HepG2 (cell line): Measurements from ENCODE around the gene SLC6A17. TPM values are rescaled to one million over a fixed set of nuclear protein-coding genes. Genes with fewer than 3 reads are reported as not detected.

Experiments
- ATAC-seq: fragments of 200-7000 bp; cut with Tn5 transposase; 3 replicates; pipeline ENCODE4 v1.9.1; 2020; ENCODE audit warnings: mild to moderate bottlenecking, moderate library complexity
- BruUV-seq: library from RNA; stranded (reverse); fragments of 400-500 nt; replicated peaks from 2 replicates; lab custom pipeline; 2021; lab: Mats Ljungman, UMichigan
- CTCF ChIA-PET: fragments of 300-600 bp; formaldehyde crosslinking; extraction: SDS; loops from one replicate; lab custom pipeline; 2021; ENCODE audit warnings: low total read pairs, inconsistent platforms, low intra/inter-chr PET ratio; lab: Yijun Ruan, JAX
- POLR2A ChIA-PET: fragments of 350-600 bp; sonication (Branson Sonifier 250); formaldehyde crosslinking; loops from one replicate; lab custom pipeline; 2020; ENCODE audit warnings: antibody characterized with exemption, inconsistent platforms; lab: Yijun Ruan, JAX
- DNase-seq: peaks from one replicate; pipeline ENCODE4 v3.0.0-alpha.2; 2015; ENCODE audit warnings: low spot score
- FAIRE-seq: peaks from 3 replicates; lab custom pipeline; 2011; peaks lifted over from hg19 to GRCh38; lab: Jason Lieb, UNC
- H2AFZ ChIP-seq: one replicate; pipeline ENCODE4 v1.6.1; 2011; ENCODE audit warnings: low read length, inconsistent platforms
- H3K27ac ChIP-seq: fragments of 300-600 bp; 3 replicates; pipeline ENCODE4 v1.8.0; 2011; ENCODE audit warnings: mixed run types, mild to moderate bottlenecking, mixed read lengths, low read length, inconsistent platforms; ENCODE audit not compliant: insufficient read depth; ENCODE audit errors: extremely low read length
- H3K27me3 ChIP-seq, 2 experiments: fragments of 200-600 bp in 1 of 2; 2 replicates in 1 of 2; 3 replicates in 1 of 2; pipeline versions ENCODE4 v1.6.0 to v1.8.0; 2011; ENCODE audit warnings: low read length in 2 of 2, mild to moderate bottlenecking in 2 of 2, moderate library complexity in 2 of 2, inconsistent platforms in 1 of 2; ENCODE audit not compliant: insufficient read depth in 2 of 2, control insufficient read depth in 1 of 2
- H3K36me3 ChIP-seq, 2 experiments: fragments of 200-600 bp in 1 of 2; replicated peaks in 1 of 2; 2 replicates in 1 of 2; 3 replicates in 1 of 2; pipeline versions ENCODE4 v1.5.1 to v1.8.0; 2011; ENCODE audit warnings: low read length in 2 of 2, inconsistent platforms in 1 of 2; ENCODE audit not compliant: insufficient read depth in 2 of 2, control insufficient read depth in 1 of 2
- H3K4me1 ChIP-seq: 2 replicates; pipeline ENCODE4 v1.5.1; 2012; ENCODE audit warnings: low read length, inconsistent platforms; ENCODE audit not compliant: insufficient read depth
- H3K4me2 ChIP-seq: 2 replicates; pipeline ENCODE4 v1.6.0; 2011; ENCODE audit warnings: low read depth, low read length, inconsistent platforms
- H3K4me3 ChIP-seq, 3 experiments: fragments of 200-600 bp in 1 of 3; sonication (generic), shearing (Covaris generic) in 1 of 3; replicated peaks in 1 of 3; 2 replicates each; pipeline ENCODE4 v1.5.1; 2011 to 2016; ENCODE audit warnings: low read length in 3 of 3, inconsistent platforms in 2 of 3, low read depth in 2 of 3, mild to moderate bottlenecking in 2 of 3, control low read depth in 1 of 3, mixed read lengths in 1 of 3; ENCODE audit not compliant: insufficient read depth in 1 of 3
- H3K79me2 ChIP-seq: one replicate; pipeline ENCODE4 v1.6.1; 2011; ENCODE audit warnings: low read length, inconsistent platforms; ENCODE audit not compliant: insufficient read depth
- H3K9ac ChIP-seq: 2 replicates; pipeline ENCODE4 v1.6.0; 2011; ENCODE audit warnings: mild to moderate bottlenecking, low read depth, low read length, inconsistent platforms; ENCODE audit not compliant: insufficient read depth
- H3K9me3 ChIP-seq: 2 replicates; pipeline ENCODE4 v1.5.1; 2012; ENCODE audit warnings: mild to moderate bottlenecking, low read length
- H4K20me1 ChIP-seq: 2 replicates; pipeline ENCODE4 v1.6.0; 2011; ENCODE audit warnings: inconsistent platforms, mild to moderate bottlenecking, low read length, moderate library complexity; ENCODE audit not compliant: insufficient read depth
- DMTF1 ChIP-seq: sonication (generic); formaldehyde crosslinking; IDR thresholded peaks from 2 replicates; pipeline ENCODE4 v1.4.0; 2020; ENCODE audit warnings: mild to moderate bottlenecking, missing genetic modification reagents
- EHMT2 ChIP-seq: fragments of 200-600 bp; sonication (generic); IDR thresholded peaks from 2 replicates; pipeline ENCODE4 v1.7.0; 2017; ENCODE audit warnings: antibody characterized with exemption, low read depth, low read length, borderline replicate concordance
- ISL2 ChIP-seq: sonication (generic); formaldehyde crosslinking; IDR thresholded peaks from 2 replicates; pipeline ENCODE4 v1.5.0; 2020; ENCODE audit warnings: missing genetic modification reagents
- KLF13 ChIP-seq: sonication (generic); formaldehyde crosslinking; IDR thresholded peaks from 2 replicates; pipeline ENCODE4 v1.4.0; 2020; ENCODE audit warnings: mild to moderate bottlenecking, missing genetic modification reagents
- TCF7 ChIP-seq: sonication (generic); IDR thresholded peaks from 2 replicates; pipeline ENCODE4 v1.6.1; 2016; ENCODE audit warnings: antibody characterized with exemption, low read depth
- THAP9 ChIP-seq: sonication (generic); formaldehyde crosslinking; IDR thresholded peaks from 2 replicates; pipeline ENCODE4; 2020; ENCODE audit warnings: missing genetic modification reagents, mild to moderate bottlenecking, borderline replicate concordance
- THYN1 ChIP-seq: sonication (generic); formaldehyde crosslinking; IDR thresholded peaks from 2 replicates; pipeline ENCODE4 v1.8.1; 2023; ENCODE audit warnings: low read depth, mild to moderate bottlenecking, moderate library complexity, missing genetic modification reagents, borderline replicate concordance
- ZBTB4 ChIP-seq: sonication (generic); formaldehyde crosslinking; IDR thresholded peaks from 2 replicates; pipeline ENCODE4 v1.4.0; 2020; ENCODE audit warnings: missing genetic modification reagents, mild to moderate bottlenecking, borderline replicate concordance
- ZNF160 ChIP-seq: sonication (generic); formaldehyde crosslinking; IDR thresholded peaks from 2 replicates; pipeline ENCODE4 v1.8.0; 2022; ENCODE audit warnings: mild to moderate bottlenecking, inconsistent platforms, missing genetic modification reagents
- ZNF44 ChIP-seq: sonication (generic); formaldehyde crosslinking; IDR thresholded peaks from 2 replicates; pipeline ENCODE4 v1.5.1; 2020; ENCODE audit warnings: mild to moderate bottlenecking, missing genetic modification reagents
- ZNF546 ChIP-seq: sonication (generic); formaldehyde crosslinking; conservative IDR thresholded peaks from 2 replicates; pipeline ENCODE4 v1.8.1; 2023; ENCODE audit warnings: mild to moderate bottlenecking, missing genetic modification reagents
- ZNF556 ChIP-seq: sonication (generic); formaldehyde crosslinking; IDR thresholded peaks from 2 replicates; pipeline ENCODE4 v1.4.0; 2020; ENCODE audit warnings: mild to moderate bottlenecking, missing genetic modification reagents, borderline replicate concordance
- ZNF710 ChIP-seq: sonication (generic); formaldehyde crosslinking; IDR thresholded peaks from 2 replicates; pipeline ENCODE4 v1.5.0; 2020; ENCODE audit warnings: mild to moderate bottlenecking, missing genetic modification reagents, borderline replicate concordance
- ZNF75D ChIP-seq: sonication (generic); formaldehyde crosslinking; IDR thresholded peaks from 2 replicates; pipeline ENCODE4 v1.8.1; 2023; ENCODE audit warnings: missing genetic modification reagents, mild to moderate bottlenecking, borderline replicate concordance
- WGBS: methylation state at CpG from one replicate; pipeline ENCODE4 v1.1.6; 2017; ENCODE audit warnings: low lambda C conversion rate; 5-methylcytosine and 5-hydroxymethylcytosine counted together
- in situ Hi-C: cut with HindIII; loops from 2 replicates; pipeline ENCODE4 v1.10.0; 2017; ENCODE audit warnings: low pct_unique_long_range_greater_than_20kb; ENCODE audit not compliant: extremely low pct_ligation_motif_present
- intact Hi-C: fragments of 100-400 bp; cut with micrococcal nuclease; formaldehyde crosslinking; loops from one replicate; pipeline ENCODE4 v1.10.0; 2022; ENCODE audit not compliant: unreplicated experiment
- polyA plus RNA-seq, 8 experiments: library from polyadenylated mRNA; depleted of rRNA in 3 of 8; stranded (reverse) in 7 of 8; unstranded in 1 of 8; fragments of >200 nt; fragmentation: Illumina TruSeq in 4 of 8; extraction: Trizol in 4 of 8; gene quantifications; 2 replicates each; pipeline versions ENCODE4 v1.2.1 to v1.2.3, GENCODE V29; 2011 to 2016; ENCODE audit warnings: low read depth in 4 of 8, missing spikeins in 1 of 8, mixed read lengths in 1 of 8; ENCODE audit not compliant: insufficient read depth in 1 of 8
- total RNA-seq, 5 experiments: library from RNA; depleted of rRNA; stranded (reverse); fragments of >200 nt; fragmentation: Illumina TruSeq; extraction: Trizol; gene quantifications; 2 replicates each; pipeline ENCODE4 v1.2.3, GENCODE V29; 2016; ENCODE audit warnings: low read depth in 1 of 5

SLC6A17 gene
- total and polyA plus RNA-seq, 2 of the 13 experiments (the other 11 are each of a cell fraction or from before 2014, with no cell fraction given), result not detected

- no peaks in the 10 kb centered on the region for H3K79me2 ChIP-seq
- H4K20me1 ChIP-seq, result no peaks in the 10 kb centered on the region; the same call in 1 of the 2 replicates
- WGBS, result 0% methylated on average over 8 of the region's 8 CpGs
- ChIA-PET CTCF (interaction anchor here (1.2 kb wide), 1 partner anchor 11 kb away, joined by 3 read pairs; no protein-coding TSS in a partner anchor), POLR2A (no interaction called here)
- TF ChIP-seq DMTF1 (no peak), TCF7 (no peak), ISL2 (CRISPR knock-in tag) (no peak), THYN1 (CRISPR knock-in tag) (no peak), ZNF44 (CRISPR knock-in tag) (no peak), EHMT2 (no peak), ZBTB4 (CRISPR knock-in tag) (no peak), ZNF160 (CRISPR knock-in tag) (no peak), ZNF75D (CRISPR knock-in tag) (no peak), ZNF546 (no peak), KLF13 (CRISPR knock-in tag) (no peak), THAP9 (no peak), ZNF556 (CRISPR knock-in tag) (no peak), ZNF710 (no peak)
- no peaks in the 10 kb centered on the region for H3K9me3 ChIP-seq
- FAIRE-seq (no peak), DNase-seq (no peak), ATAC-seq (no peak)
- H3K36me3 ChIP-seq, result no peaks in the 10 kb centered on the region
- H3K9ac ChIP-seq, result no peak overlapping the region
- no peak overlapping the region for H3K4me3 ChIP-seq
- intact Hi-C loops (no loop called here), in situ Hi-C loops (no loop called here)
- no TSS peak for BruUV-seq
- no peak overlapping the region for H2AFZ ChIP-seq
- H3K27ac ChIP-seq, result no peak overlapping the region
- peaks cover 11 to 44% of the 10 kb centered on the region in 2 experiments; a peak in 4 of 5 replicates for H3K27me3 ChIP-seq
- H3K4me2 ChIP-seq, result no peak overlapping the region
- H3K4me1 ChIP-seq, result no peaks in the 10 kb centered on the region
Observed at GRCh38 chr1:110192541-110192940, 42.2 kb downstream of the SLC6A17 start.
